ENCODE results near the gene GDPD5. TPM values are rescaled to one million over a fixed set of nuclear protein-coding genes. Genes with fewer than 3 reads are reported as not detected.

Gene GDPD5
- total and polyA plus RNA-seq, 2 donors (not counting 1 experiment from before 2014, with no cell fraction given), result 59.1 to 102 TPM

- Mint-ChIP-seq H3K4me3 (peak overlapping the region; percentile 23), H3K4me1 (peaks cover 46% of the 10 kb centered on the region), H3K27me3 (no peaks in the 10 kb centered on the region), H3K9me3 (ENCODE audit: insufficient read depth) (no peaks in the 10 kb centered on the region), H3K27ac (peak overlapping the region; percentile 17)
- CTCF ChIA-PET, result interaction anchor here (1.0 to 2.4 kb wide), 3 partner anchors 15 to 58 kb away, joined by 4 to 11 read pairs (median 4); no protein-coding TSS in a partner anchor
- no peak overlapping the region for H2AFZ ChIP-seq (ENCODE audit: insufficient read depth, low read depth, low read length, poor library complexity, severe bottlenecking)
- no peaks in the 10 kb centered on the region for H3K79me2 ChIP-seq (ENCODE audit: control insufficient read depth, insufficient read depth, low read length)
- DNase-seq (peak; percentile 62), ATAC-seq (ENCODE audit: low read depth) (peak; percentile 54)
- H3K4me3 ChIP-seq (ENCODE audit: control extremely low read depth in 1 of 5, extremely low read depth in 1 of 5, insufficient read depth in 1 of 5, low read depth in 2 of 5, low read length in 4 of 5), result no peak overlapping the region
- peaks cover 0 to 3% of the 10 kb centered on the region in 2 experiments for H3K36me3 ChIP-seq (replicated peaks in 1 of 2; ENCODE audit: control extremely low read depth in 1 of 2, control insufficient read depth in 1 of 2, extremely low read depth in 1 of 2, insufficient read depth in 2 of 2, low read length in 1 of 2)
- no peak overlapping the region for H3K27ac ChIP-seq (ENCODE audit: low read length in 2 of 2)
- WGBS (ENCODE audit: insufficient coverage), result 82% methylated on average over 5 of the region's 5 CpGs
- peaks cover 18 to 41% of the 10 kb centered on the region in 2 donors for H3K4me1 ChIP-seq (ENCODE audit: control insufficient read depth in 2 of 2, insufficient read depth in 2 of 2, low read length in 2 of 2)
- TF ChIP-seq EZH2 (IDR thresholded peaks at IDR 0.05; ENCODE audit: borderline replicate concordance, insufficient read depth, low read depth, low read length, poor library complexity, severe bottlenecking) (no peak), CTCF (IDR thresholded peaks at IDR 0.05) (no peak)
- intact Hi-C loops (cut with micrococcal nuclease), result no loop called here
- H3K27me3 ChIP-seq (replicated peaks in 1 of 4; ENCODE audit: control extremely low read depth in 1 of 4, control insufficient read depth in 3 of 4, insufficient read depth in 4 of 4, low read length in 3 of 4), result no peaks in the 10 kb centered on the region
- no peaks in the 10 kb centered on the region for H4K20me1 ChIP-seq (ENCODE audit: control insufficient read depth, insufficient read depth, low read length, poor library complexity, severe bottlenecking)
- H3K9ac ChIP-seq (ENCODE audit: low read length), result no peak overlapping the region
- H3K4me2 ChIP-seq (replicated peaks; ENCODE audit: low read depth, low read length, poor library complexity, severe bottlenecking), result peak overlapping the region; percentile 10
- H3K9me3 ChIP-seq (ENCODE audit: control extremely low read depth in 1 of 3, control insufficient read depth in 2 of 3, insufficient read depth in 1 of 3, low read length in 2 of 3), result no peaks in the 10 kb centered on the region
- POLR2A ChIA-PET, result interaction anchor here (0.6 to 0.7 kb wide), 2 partner anchors 19 to 116 kb away, joined by 3 to 4 read pairs; no protein-coding TSS in a partner anchor
Measured at GRCh38 chr11:75503531-75504099, 22.1 kb downstream of the GDPD5 start.

- Mint-ChIP-seq H3K4me1 (peaks cover 32% of the 10 kb centered on the region), H3K9me3 (ENCODE audit: insufficient read depth) (no peaks in the 10 kb centered on the region), H3K4me3 (no peak overlapping the region), H3K27ac (no peak overlapping the region), H3K27me3 (no peaks in the 10 kb centered on the region)
- no peak overlapping the region for H3K9ac ChIP-seq (ENCODE audit: low read length)
- no peaks in the 10 kb centered on the region for H3K27me3 ChIP-seq (replicated peaks in 1 of 4; ENCODE audit: control extremely low read depth in 1 of 4, control insufficient read depth in 3 of 4, insufficient read depth in 4 of 4, low read length in 3 of 4)
- DNase-seq (no peak), ATAC-seq (ENCODE audit: low read depth) (no peak)
- ChIA-PET CTCF (interaction anchor here (1.2 to 2.4 kb wide), 2 partner anchors 29 to 56 kb away, joined by 3 to 11 read pairs; no protein-coding TSS in a partner anchor), POLR2A (no interaction called here)
- no peaks in the 10 kb centered on the region for H3K9me3 ChIP-seq (ENCODE audit: control extremely low read depth in 1 of 3, control insufficient read depth in 2 of 3, insufficient read depth in 1 of 3, low read length in 2 of 3)
- peaks cover 3 to 26% of the 10 kb centered on the region in 2 donors for H3K4me1 ChIP-seq (ENCODE audit: control insufficient read depth in 2 of 2, insufficient read depth in 2 of 2, low read length in 2 of 2)
- H2AFZ ChIP-seq (ENCODE audit: insufficient read depth, low read depth, low read length, poor library complexity, severe bottlenecking), result no peak overlapping the region
- no peak overlapping the region for H3K4me2 ChIP-seq (replicated peaks; ENCODE audit: low read depth, low read length, poor library complexity, severe bottlenecking)
- no peaks in the 10 kb centered on the region for H3K79me2 ChIP-seq (ENCODE audit: control insufficient read depth, insufficient read depth, low read length)
- intact Hi-C loops (cut with micrococcal nuclease), result no loop called here
- 100% methylated on average over 1 of the region's 1 CpG for WGBS (ENCODE audit: insufficient coverage)
- H3K36me3 ChIP-seq (replicated peaks in 1 of 2; ENCODE audit: control extremely low read depth in 1 of 2, control insufficient read depth in 1 of 2, extremely low read depth in 1 of 2, insufficient read depth in 2 of 2, low read length in 1 of 2), result peaks cover 0 to 3% of the 10 kb centered on the region in 2 experiments
- no peak overlapping the region for H3K27ac ChIP-seq (ENCODE audit: low read length in 2 of 2)
- no peak overlapping the region for H3K4me3 ChIP-seq (ENCODE audit: control extremely low read depth in 1 of 5, extremely low read depth in 1 of 5, insufficient read depth in 1 of 5, low read depth in 2 of 5, low read length in 4 of 5)
- no peaks in the 10 kb centered on the region for H4K20me1 ChIP-seq (ENCODE audit: control insufficient read depth, insufficient read depth, low read length, poor library complexity, severe bottlenecking)
- TF ChIP-seq EZH2 (IDR thresholded peaks at IDR 0.05; ENCODE audit: borderline replicate concordance, insufficient read depth, low read depth, low read length, poor library complexity, severe bottlenecking) (no peak), CTCF (IDR thresholded peaks at IDR 0.05) (no peak)
Measured at GRCh38 chr11:75502138-75502537, 23.6 kb downstream of the GDPD5 start.
